ENCODE results near the gene NOTCH1. TPM values are rescaled to one million over a fixed set of nuclear protein-coding genes. Genes with fewer than 3 reads are reported as not detected.

The NOTCH1 gene
- total and polyA plus RNA-seq, 2 of the 4 experiments (the other 2 are of a cell fraction), result 1.8 to 6.0 TPM

DNA sequence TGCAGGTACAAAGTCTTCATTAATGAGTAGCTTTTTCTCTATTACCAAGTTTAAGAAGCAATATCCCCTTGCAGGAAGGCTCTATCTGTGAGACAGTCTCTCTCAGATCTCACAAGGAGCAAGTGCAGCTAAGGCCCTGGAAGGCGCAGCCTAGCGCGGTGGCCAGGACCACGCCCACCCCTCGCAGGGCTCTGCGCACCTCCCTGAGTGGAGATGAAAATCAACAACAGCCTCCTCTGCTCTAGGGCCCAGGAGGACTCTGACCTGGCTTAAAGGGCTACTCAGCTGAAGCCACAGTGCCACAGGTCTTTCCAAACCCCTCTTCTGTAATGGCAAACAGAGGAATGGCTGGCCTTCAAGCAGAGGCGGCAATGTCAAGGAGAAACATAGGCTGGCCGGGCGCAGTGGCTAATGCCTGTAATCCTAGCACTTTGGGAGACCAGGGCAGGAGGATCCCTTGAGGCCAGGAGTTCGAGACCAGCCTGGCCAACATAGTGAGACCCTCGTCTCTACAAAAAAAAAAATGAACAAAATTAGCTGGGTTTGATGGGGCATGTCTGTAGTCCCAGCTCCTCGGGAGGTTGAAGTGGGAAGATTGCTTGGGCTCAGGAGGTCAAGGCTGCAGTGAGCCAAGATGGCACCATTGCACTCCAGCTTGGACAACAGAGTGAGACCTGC, 74.9 kb downstream of the NOTCH1 start:
- Histone ChIP-seq H3K27ac (ENCODE audit: insufficient read depth, low read length) (no peak overlapping the region), H3K9me3 (ENCODE audit: control insufficient read depth, insufficient read depth, low read length) (no peaks in the 10 kb centered on the region), H2AK9ac (replicated peaks; ENCODE audit: low read depth, low read length, poor library complexity) (no peak overlapping the region), H4K20me1 (ENCODE audit: insufficient read depth, low read length) (peaks cover 93% of the 10 kb centered on the region), H3K23ac (ENCODE audit: low read depth, low read length) (no peak overlapping the region), H3K4me2 (ENCODE audit: low read depth, low read length) (no peak overlapping the region), H2AK5ac (ENCODE audit: low read depth, low read length) (no peak overlapping the region), H3K9ac (ENCODE audit: low read depth, low read length) (no peak overlapping the region), H2BK15ac (ENCODE audit: low read depth, low read length) (no peak overlapping the region), H3K36me3 (ENCODE audit: control insufficient read depth, insufficient read depth, low read length) (peaks cover 91% of the 10 kb centered on the region), H2BK5ac (ENCODE audit: low read depth, low read length, poor library complexity, severe bottlenecking) (no peak overlapping the region), H3K4me1 (ENCODE audit: control insufficient read depth, insufficient read depth, low read length) (no peaks in the 10 kb centered on the region), H4K5ac (ENCODE audit: low read depth, low read length) (no peak overlapping the region), H2BK120ac (ENCODE audit: low read depth, low read length) (no peak overlapping the region), H3K4me3 (ENCODE audit: insufficient read depth, low read depth, low read length) (no peak overlapping the region), H2AFZ (replicated peaks; ENCODE audit: low read length, poor library complexity) (no peak overlapping the region), H2BK20ac (ENCODE audit: low read depth, low read length) (no peak overlapping the region), H4K8ac (ENCODE audit: low read depth in 2 of 2, low read length in 2 of 2) (no peak overlapping the region), H3K14ac (replicated peaks; ENCODE audit: low read depth, low read length) (no peak overlapping the region), H4K91ac (ENCODE audit: insufficient read depth, low read depth, low read length) (no peak overlapping the region), H3K56ac (ENCODE audit: extremely low read depth, insufficient read depth, low read length) (no peak overlapping the region), H3K18ac (ENCODE audit: low read depth, low read length) (no peak overlapping the region), H3K9me1 (ENCODE audit: insufficient read depth, low read length) (no peaks in the 10 kb centered on the region), H3K4ac (ENCODE audit: low read depth, low read length) (no peak overlapping the region), H3K27me3 (ENCODE audit: control insufficient read depth, insufficient read depth, low read length) (no peaks in the 10 kb centered on the region), H3K79me1 (ENCODE audit: low read depth in 1 of 2, low read length in 2 of 2) (peaks cover 34 to 87% of the 10 kb centered on the region in 2 experiments)
- no peak for ATAC-seq (ENCODE audit: low read depth)
- in situ Hi-C loops (cut with MboI; ENCODE audit: low sequenced_read_pairs) (no loop called here), dilution Hi-C loops (cut with HindIII; ENCODE audit: low sequenced_read_pairs, unreplicated experiment) (no loop called here), intact Hi-C loops (cut with micrococcal nuclease) (no loop called here)
- no peak for TF ChIP-seq RAD21 (IDR thresholded peaks at IDR 0.05; ENCODE audit: low read length)
- TF ChIP-seq SMC3 (IDR thresholded peaks at IDR 0.05; ENCODE audit: low read depth, low read length), result no peak
- TF ChIP-seq CEBPB (IDR thresholded peaks at IDR 0.05; ENCODE audit: low read depth, low read length), result no peak
- TF ChIP-seq MXI1 (IDR thresholded peaks at IDR 0.05; ENCODE audit: borderline replicate concordance, low read depth, low read length), result no peak
- TF ChIP-seq RCOR1 (IDR thresholded peaks at IDR 0.05; ENCODE audit: insufficient replicate concordance, low read length), result no peak
- no peak for TF ChIP-seq RFX5 (IDR thresholded peaks at IDR 0.05; ENCODE audit: low read depth, low read length)
- no peak for TF ChIP-seq MAFK (IDR thresholded peaks at IDR 0.05; ENCODE audit: low read depth, low read length)
- no peak for TF ChIP-seq CTCF (conservative IDR thresholded peaks at IDR 0.05; ENCODE audit: low read depth, low read length)
- no peak for TF ChIP-seq CHD1 (IDR thresholded peaks at IDR 0.05; ENCODE audit: low read depth, low read length)
- TF ChIP-seq, protein P1, sequence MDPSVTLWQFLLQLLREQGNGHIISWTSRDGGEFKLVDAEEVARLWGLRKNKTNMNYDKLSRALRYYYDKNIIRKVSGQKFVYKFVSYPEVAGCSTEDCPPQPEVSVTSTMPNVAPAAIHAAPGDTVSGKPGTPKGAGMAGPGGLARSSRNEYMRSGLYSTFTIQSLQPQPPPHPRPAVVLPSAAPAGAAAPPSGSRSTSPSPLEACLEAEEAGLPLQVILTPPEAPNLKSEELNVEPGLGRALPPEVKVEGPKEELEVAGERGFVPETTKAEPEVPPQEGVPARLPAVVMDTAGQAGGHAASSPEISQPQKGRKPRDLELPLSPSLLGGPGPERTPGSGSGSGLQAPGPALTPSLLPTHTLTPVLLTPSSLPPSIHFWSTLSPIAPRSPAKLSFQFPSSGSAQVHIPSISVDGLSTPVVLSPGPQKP (IDR thresholded peaks at IDR 0.05; ENCODE audit: borderline replicate concordance, low read depth, low read length), result no peak
- TF ChIP-seq BHLHE40 (IDR thresholded peaks at IDR 0.05; ENCODE audit: low read depth, low read length), result no peak
- no peak for TF ChIP-seq USF2 (IDR thresholded peaks at IDR 0.05; ENCODE audit: low read depth, low read length)
- TF ChIP-seq MAZ (IDR thresholded peaks at IDR 0.05; ENCODE audit: borderline replicate concordance, low read depth, low read length), result no peak
- POLR2A ChIA-PET (ENCODE audit: unreplicated experiment), result no interaction called here
- WGBS, 2 experiments (ENCODE audit: extremely low coverage in 2 of 2, insufficient read length in 1 of 2), result 100% methylated on average over 2 of the region's 12 CpGs; no CpG with 5 or more reads in 1 of the 2 experiments
- DNase-seq, result no peak
- BruUV-seq (replicated peaks), result no TSS peak
- CTCF ChIA-PET, result no interaction called here

All from IMR-90 (cell line).